Activated T-cell treated with anti-CD3 and anti-CD28 coated beads, Interleukin-2, amount 50 U/mL, for 1 hour (primary cell): ENCODE data around the gene SUPT7L.
"Not testable (repeated sequence)": the region's sequence is repeated elsewhere in the genome, so short reads cannot be mapped to it uniquely, and the experiment has no call there.

Experiments
- DNase-seq: peaks from one replicate; pipeline ENCODE4 v3.0.0-alpha.2; 2020

SUPT7L gene

GRCh38 chr2:27630257-27630656 lies 33.2 kb downstream of the SUPT7L start:
- DNase-seq = not testable (repeated sequence)

GRCh38 chr2:27628767-27629709 lies 34.4 kb downstream of the SUPT7L start, which contains the start of the genes CCDC121 and GPN1:
TSS of gene CCDC121 (minus strand) at chr2:27629012. CDS start at chr2:27627799, 1,213 bp downstream.
TSS of gene GPN1 (plus strand) at chr2:27629050. CDS start at chr2:27629059, 9 bp downstream.
- DNase-seq = peak; percentile 92

DNA sequence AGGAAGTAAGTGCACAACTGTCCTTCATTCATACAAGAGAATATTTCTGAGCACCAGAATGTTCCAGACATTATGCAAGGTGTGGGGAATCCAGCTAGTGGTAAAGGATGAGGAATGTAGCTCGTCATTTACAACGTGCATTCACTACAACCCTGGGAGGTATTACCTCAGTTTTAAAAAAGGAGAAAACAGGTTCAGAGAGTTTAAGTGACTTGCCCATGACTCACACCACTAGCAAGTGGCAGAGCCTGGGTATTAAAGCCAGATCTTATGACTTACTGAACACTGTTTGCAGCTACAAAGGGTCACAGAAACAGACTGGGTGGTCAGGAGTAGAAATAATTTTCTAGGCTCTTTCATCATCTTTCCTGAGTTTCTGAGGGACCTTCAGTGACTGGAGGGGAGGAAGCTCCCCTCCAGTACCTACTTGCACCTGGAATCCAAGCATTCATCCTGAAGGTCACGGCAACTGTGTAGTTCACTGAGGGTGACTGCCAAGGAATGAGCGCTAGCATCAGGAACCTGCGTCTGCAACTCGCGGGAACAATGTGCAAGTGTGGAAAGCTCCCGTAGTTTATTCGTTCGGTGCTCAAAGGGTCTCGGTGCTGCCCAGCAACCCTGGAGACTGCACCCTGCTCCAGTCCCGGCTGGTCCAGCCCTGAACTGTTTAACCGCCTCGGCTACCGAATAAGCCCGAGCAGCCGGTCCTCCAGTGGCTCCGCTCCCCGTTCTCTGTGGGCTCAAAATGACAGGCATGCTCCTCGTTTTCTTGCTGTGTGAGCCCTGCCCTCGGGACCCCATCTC lies 35.2 kb downstream of the SUPT7L start:
- DNase-seq = no peak

GRCh38 chr2:27626921-27627320 lies 36.5 kb downstream of the SUPT7L start:
- DNase-seq = not testable (repeated sequence)

GRCh38 chr2:27626323-27626722 lies 37.1 kb downstream of the SUPT7L start:
- DNase-seq = not testable (repeated sequence)

GRCh38 chr2:27624943-27625342 lies 38.5 kb downstream of the SUPT7L start:
- no peak for DNase-seq

GRCh38 chr2:27622921-27623384 lies 40.5 kb downstream of the SUPT7L start:
- DNase-seq = no peak

- DNase-seq = no peak
Observed at GRCh38 chr2:27621524-27621923, 41.9 kb downstream of the SUPT7L start.

- no peak for DNase-seq
Observed at GRCh38 chr2:27615316-27615715, 48.1 kb downstream of the SUPT7L start.

DNA sequence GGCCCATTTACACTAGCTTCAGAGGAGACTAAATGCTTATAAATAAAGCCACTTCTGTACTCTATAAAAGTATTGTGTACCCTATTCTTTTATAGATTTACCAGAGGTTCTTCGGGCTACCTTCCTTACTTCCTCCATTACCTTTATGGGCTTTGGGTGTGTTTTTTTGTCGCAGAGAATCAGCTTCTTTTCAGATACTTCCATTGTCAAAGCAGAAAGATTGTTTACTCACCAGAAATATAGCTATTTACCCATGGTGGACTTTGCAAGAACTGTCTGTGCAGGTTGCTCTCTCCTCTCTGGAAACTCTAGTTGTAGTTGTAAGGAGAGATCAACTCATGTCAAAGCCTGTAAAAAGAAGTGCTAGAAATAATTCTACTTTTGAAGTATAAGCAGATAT lies 49.4 kb downstream of the SUPT7L start:
- DNase-seq = no peak

- DNase-seq = no peak
Observed at GRCh38 chr2:27606611-27607010, 56.8 kb downstream of the SUPT7L start.
